Gastrocnemius medialis (tissue), 4 donors: ENCODE data around the gene BCL2A1. TPM values are rescaled to one million over a fixed set of nuclear protein-coding genes. Genes with fewer than 3 reads are reported as not detected.

ENCODE experiments used
- ATAC-seq, 2 donors: fragments of 150-250 bp; one replicate each; pipeline ENCODE4 v1.9.1; 2016
- DNase-seq, 2 donors: peaks; one replicate each; pipeline ENCODE4 v3.0.0-alpha.2; 2019
- H3K27ac ChIP-seq, 4 donors: fragments of 200-600 bp; sonication (generic); 1 replicate in 1 of 4; 2 replicates in 3 of 4; pipeline ENCODE4 v1.5.1; 2016 to 2018; ENCODE audit warnings: mild to moderate bottlenecking in 2 of 4, moderate library complexity in 1 of 4
- H3K27me3 ChIP-seq, 3 donors: fragments of 200-600 bp; sonication (generic) in 2 of 3; 1 replicate in 1 of 3; 2 replicates in 2 of 3; pipeline versions ENCODE4 v1.5.1 to v1.6.0; 2016 to 2019; ENCODE audit warnings: mild to moderate bottlenecking in 1 of 3, moderate library complexity in 1 of 3
- H3K36me3 ChIP-seq, 2 donors: fragments of 200-600 bp; sonication (generic) in 1 of 2; one replicate each; pipeline ENCODE4 v1.5.1; 2017 to 2018
- H3K4me1 ChIP-seq, 2 donors: fragments of 200-600 bp; sonication (generic) in 1 of 2; one replicate each; pipeline ENCODE4 v1.5.1; 2016 to 2017; ENCODE audit warnings: mild to moderate bottlenecking in 2 of 2
- H3K4me3 ChIP-seq, 4 donors: fragments of 200-600 bp; sonication (generic) in 3 of 4; 1 replicate in 1 of 4; 2 replicates in 3 of 4; pipeline ENCODE4 v1.5.1; 2016 to 2019; ENCODE audit warnings: mild to moderate bottlenecking in 2 of 4
- H3K9me3 ChIP-seq, 3 donors: fragments of 200-600 bp; sonication (generic) in 2 of 3; 1 replicate in 1 of 3; 2 replicates in 2 of 3; pipeline ENCODE4 v1.5.1; 2016 to 2019
- POLR2A ChIP-seq, 2 donors: fragments of 450-650 bp; IDR thresholded peaks; one replicate each; pipeline ENCODE4 v1.6.1; 2017; ENCODE audit warnings: antibody characterized with exemption in 2 of 2, mild to moderate bottlenecking in 2 of 2, moderate library complexity in 2 of 2
- in situ Hi-C, 4 donors: fragments of 200-750 bp; cut with MboI; loops; one replicate each; pipeline versions ENCODE4 v1.15.0 to v1.8.0; 2017; ENCODE audit warnings: low sequenced_read_pairs in 4 of 4
- intact Hi-C: fragments of 100-400 bp; cut with DNase I; formaldehyde crosslinking; loops from one replicate; pipeline ENCODE4 v1.15.1; 2023; ENCODE audit warnings: low total_unique reads
- total RNA-seq, 4 donors: library from RNA; depleted of rRNA; stranded (reverse); fragments of >200 nt; gene quantifications; one replicate each; pipeline versions ENCODE4 v1.1.0 to v1.2.3, GENCODE V29; 2016
- TF ChIP-seq, protein P1 (sequence below), 5 experiments: fragments of 450-650 bp in 3 of 5; fragments of 200-600 bp in 2 of 5; sonication (generic) in 2 of 5; IDR thresholded peaks in 4 of 5; conservative IDR thresholded peaks in 1 of 5; 1 replicate in 4 of 5; 2 replicates in 1 of 5; pipeline ENCODE4 v1.5.1; 2016 to 2019; ENCODE audit warnings: antibody characterized with exemption in 5 of 5, mild to moderate bottlenecking in 3 of 5, moderate library complexity in 3 of 5

Gene BCL2A1
- total RNA-seq, 4 donors from 2014 or later: 3.8 TPM; not detected in 3

DNA sequence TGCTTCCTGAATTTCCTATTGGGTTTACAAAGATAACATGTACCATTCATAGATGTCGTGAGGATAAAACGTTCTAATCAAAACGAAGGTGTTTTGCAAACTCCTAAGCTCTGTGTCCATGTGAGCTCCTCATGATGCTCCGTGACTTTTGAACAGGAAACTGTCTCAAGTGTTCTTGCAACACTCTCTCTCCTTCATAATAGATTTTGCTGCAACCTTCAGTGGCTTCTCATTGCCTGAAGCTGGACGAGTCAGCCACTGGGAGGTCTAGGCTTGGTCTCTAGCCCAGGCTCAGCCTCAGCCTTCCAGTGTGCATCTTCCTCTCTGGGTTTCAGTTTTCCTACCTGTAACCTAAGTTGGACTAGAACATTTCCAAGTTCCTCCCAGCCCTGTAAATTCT is 18.7 kb upstream of the BCL2A1 start:
- H3K27me3 ChIP-seq: no peaks in the 10 kb centered on the region
- ATAC-seq (no peak), DNase-seq (no peak)
- intact Hi-C loops: no loop called here
- H3K36me3 ChIP-seq: no peaks in the 10 kb centered on the region
- H3K4me1 ChIP-seq: peaks cover 0 to 2% of the 10 kb centered on the region in 2 donors
- in situ Hi-C loops: loop anchor here in 3 of 4 donors (10.0 kb wide), 2 partner anchors 85 to 605 kb away; no protein-coding TSS in a partner anchor
- no peak overlapping the region for H3K4me3 ChIP-seq
- H3K9me3 ChIP-seq: no peaks in the 10 kb centered on the region
- no peak for TF ChIP-seq POLR2A (IDR thresholded peaks at IDR 0.05)
- TF ChIP-seq, protein P1, sequence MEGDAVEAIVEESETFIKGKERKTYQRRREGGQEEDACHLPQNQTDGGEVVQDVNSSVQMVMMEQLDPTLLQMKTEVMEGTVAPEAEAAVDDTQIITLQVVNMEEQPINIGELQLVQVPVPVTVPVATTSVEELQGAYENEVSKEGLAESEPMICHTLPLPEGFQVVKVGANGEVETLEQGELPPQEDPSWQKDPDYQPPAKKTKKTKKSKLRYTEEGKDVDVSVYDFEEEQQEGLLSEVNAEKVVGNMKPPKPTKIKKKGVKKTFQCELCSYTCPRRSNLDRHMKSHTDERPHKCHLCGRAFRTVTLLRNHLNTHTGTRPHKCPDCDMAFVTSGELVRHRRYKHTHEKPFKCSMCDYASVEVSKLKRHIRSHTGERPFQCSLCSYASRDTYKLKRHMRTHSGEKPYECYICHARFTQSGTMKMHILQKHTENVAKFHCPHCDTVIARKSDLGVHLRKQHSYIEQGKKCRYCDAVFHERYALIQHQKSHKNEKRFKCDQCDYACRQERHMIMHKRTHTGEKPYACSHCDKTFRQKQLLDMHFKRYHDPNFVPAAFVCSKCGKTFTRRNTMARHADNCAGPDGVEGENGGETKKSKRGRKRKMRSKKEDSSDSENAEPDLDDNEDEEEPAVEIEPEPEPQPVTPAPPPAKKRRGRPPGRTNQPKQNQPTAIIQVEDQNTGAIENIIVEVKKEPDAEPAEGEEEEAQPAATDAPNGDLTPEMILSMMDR (IDR thresholded peaks at IDR 0.05 in 4 of 5, conservative IDR thresholded peaks at IDR 0.05 in 1 of 5): no peak
- no peak overlapping the region for H3K27ac ChIP-seq

- no peak for ATAC-seq
- no peaks in the 10 kb centered on the region for H3K27me3 ChIP-seq
- in situ Hi-C loops (no loop called here), intact Hi-C loops (no loop called here)
- no peaks in the 10 kb centered on the region for H3K36me3 ChIP-seq
- no peak overlapping the region for H3K27ac ChIP-seq
- H3K4me1 ChIP-seq: peaks cover 0 to 2% of the 10 kb centered on the region in 2 donors
- DNase-seq: no peak
- H3K4me3 ChIP-seq: no peak overlapping the region
- no peaks in the 10 kb centered on the region for H3K9me3 ChIP-seq
- TF ChIP-seq, protein P1 (IDR thresholded peaks at IDR 0.05 in 4 of 5, conservative IDR thresholded peaks at IDR 0.05 in 1 of 5): no peak
- TF ChIP-seq POLR2A (IDR thresholded peaks at IDR 0.05): no peak
Measured at GRCh38 chr15:79989183-79989582, 18.2 kb upstream of the BCL2A1 start.

GRCh38 chr15:79988448-79989117 is 17.6 kb upstream of the BCL2A1 start:
- DNase-seq (no peak), ATAC-seq (no peak)
- H3K9me3 ChIP-seq: no peaks in the 10 kb centered on the region
- peaks cover 0 to 2% of the 10 kb centered on the region in 2 donors for H3K4me1 ChIP-seq
- intact Hi-C loops (no loop called here), in situ Hi-C loops (no loop called here)
- no peak overlapping the region for H3K27ac ChIP-seq
- no peaks in the 10 kb centered on the region for H3K27me3 ChIP-seq
- no peaks in the 10 kb centered on the region for H3K36me3 ChIP-seq
- no peak for TF ChIP-seq POLR2A (IDR thresholded peaks at IDR 0.05)
- TF ChIP-seq, protein P1 (IDR thresholded peaks at IDR 0.05 in 4 of 5, conservative IDR thresholded peaks at IDR 0.05 in 1 of 5): no peak
- no peak overlapping the region for H3K4me3 ChIP-seq

DNA sequence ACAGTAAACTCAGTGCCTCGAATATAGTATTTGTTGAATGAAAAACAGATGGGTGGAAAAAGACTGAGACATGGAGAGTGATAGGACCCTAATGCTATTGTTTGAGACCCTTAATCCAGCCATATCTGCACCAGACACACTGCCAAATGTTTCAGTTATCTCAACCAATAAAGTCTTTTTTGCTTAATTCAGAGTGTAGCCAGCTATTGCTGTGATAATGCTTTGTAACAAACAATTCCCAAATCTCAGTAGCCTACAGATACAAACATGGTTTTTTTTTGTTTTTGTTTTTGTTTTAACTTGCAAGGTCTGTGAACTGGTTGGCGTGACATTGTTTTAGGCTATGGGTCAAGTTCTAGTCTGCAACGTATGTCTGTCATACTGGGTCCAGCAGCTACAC is 17.0 kb upstream of the BCL2A1 start:
- no peak for ATAC-seq

More for the DNA sequence above, 17.0 kb upstream of the BCL2A1 start:
- no peak overlapping the region for H3K27ac ChIP-seq
- H3K4me3 ChIP-seq: no peak overlapping the region
- H3K4me1 ChIP-seq: no peaks in the 10 kb centered on the region
- in situ Hi-C loops (no loop called here), intact Hi-C loops (no loop called here)
- H3K9me3 ChIP-seq: no peaks in the 10 kb centered on the region
- no peaks in the 10 kb centered on the region for H3K27me3 ChIP-seq
- TF ChIP-seq, protein P1 (IDR thresholded peaks at IDR 0.05 in 4 of 5, conservative IDR thresholded peaks at IDR 0.05 in 1 of 5): no peak
- TF ChIP-seq POLR2A (IDR thresholded peaks at IDR 0.05): no peak
- no peak for DNase-seq
- no peaks in the 10 kb centered on the region for H3K36me3 ChIP-seq
